ENCODE results near the gene CXCL5.

The CXCL5 gene

GRCh38 chr4:73998040-73999011, at the start of gene CXCL5:
Gene CXCL5, minus strand, starts transcription at chr4:73998677. Its CDS starts 96 bp downstream, at chr4:73998581.
- DNase-seq = no peak

DNA sequence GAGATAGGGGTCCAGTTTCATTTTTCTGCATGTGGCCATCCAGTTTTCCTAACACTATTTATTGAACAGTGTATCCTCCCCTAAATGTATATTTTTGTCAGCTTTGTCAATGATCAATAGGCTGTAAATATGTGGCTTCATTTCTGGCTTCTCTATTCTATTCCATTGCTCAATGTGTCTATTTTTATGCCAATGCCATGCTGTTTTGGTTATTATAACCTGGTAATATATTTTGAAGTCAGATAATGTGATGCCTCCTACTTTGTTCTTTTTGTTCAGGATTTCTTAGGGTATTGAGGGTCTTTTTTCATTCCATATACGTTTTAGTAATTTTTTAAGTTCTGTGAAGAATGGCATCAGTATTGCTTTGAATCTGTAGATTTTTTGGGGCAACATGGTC, 48.7 kb upstream of the CXCL5 start:
- DNase-seq = no peak

- DNase-seq = no peak
These were observed 47.3 kb upstream of the CXCL5 start for GRCh38 chr4:74045772-74046171.

DNA sequence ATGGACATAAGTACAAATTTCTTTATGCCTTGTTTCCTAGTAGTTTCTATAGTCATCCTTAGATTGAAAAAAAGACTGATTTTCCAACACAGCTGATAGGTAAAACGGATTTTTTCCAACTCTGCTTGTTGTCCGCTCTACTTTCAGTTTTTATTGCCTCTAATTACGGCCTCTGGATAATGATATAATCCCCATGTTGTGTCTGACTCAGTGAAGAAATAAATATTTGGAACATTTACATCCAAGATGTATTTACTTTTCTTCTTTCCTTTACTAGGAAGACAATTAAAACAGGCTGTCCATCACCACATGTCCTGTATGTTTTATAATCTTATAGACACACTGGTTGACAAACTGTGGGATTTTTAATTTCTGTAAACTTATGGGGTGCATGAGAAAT, 46.8 kb upstream of the CXCL5 start:
- DNase-seq = no peak

- no peak for DNase-seq
These were observed 46.2 kb upstream of the CXCL5 start for GRCh38 chr4:74044677-74045076.

DNA sequence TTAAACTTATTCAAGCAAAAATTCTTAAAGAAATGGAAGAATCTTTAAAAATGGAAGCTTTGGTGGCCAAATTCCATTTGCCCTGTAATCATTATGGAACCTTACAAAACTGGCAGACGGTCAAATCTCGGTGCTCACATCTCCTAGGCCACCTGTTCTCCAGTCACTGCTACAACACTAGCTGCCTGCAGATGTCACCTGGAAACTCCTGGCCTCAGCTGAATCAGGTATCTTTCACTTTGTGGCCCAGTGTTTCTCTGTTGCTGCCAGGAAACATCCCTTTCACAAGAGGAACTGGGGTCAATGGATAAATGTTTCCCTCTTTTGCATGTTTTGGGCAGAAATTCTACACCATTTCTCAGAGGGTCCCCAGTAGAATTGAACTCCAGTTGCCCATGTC, 44.2 kb upstream of the CXCL5 start:
- no peak for DNase-seq

- DNase-seq = no peak
These were observed 42.9 kb upstream of the CXCL5 start for GRCh38 chr4:74041418-74041817.

DNA sequence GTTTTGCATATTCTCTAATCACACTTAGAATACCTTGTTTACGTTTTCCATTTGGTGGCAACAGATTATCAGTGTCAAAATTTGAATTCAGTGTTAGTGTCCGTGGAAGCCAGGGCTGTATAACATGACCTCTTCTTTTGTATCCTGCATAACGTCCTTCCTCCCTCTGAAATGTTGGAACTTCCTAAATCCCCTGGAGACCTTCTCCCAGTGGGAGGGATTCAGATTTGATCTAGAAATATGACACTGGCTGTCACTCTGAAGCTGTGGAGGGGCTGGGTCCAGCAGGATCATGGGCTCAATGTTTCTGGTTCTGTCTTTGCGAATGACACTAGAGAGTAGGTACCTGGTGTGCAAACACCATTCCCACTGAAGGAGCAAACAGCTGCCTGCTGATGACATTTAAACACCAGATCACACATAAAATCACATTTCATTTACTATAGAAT, 40.9 kb upstream of the CXCL5 start:
- DNase-seq = no peak

DNA sequence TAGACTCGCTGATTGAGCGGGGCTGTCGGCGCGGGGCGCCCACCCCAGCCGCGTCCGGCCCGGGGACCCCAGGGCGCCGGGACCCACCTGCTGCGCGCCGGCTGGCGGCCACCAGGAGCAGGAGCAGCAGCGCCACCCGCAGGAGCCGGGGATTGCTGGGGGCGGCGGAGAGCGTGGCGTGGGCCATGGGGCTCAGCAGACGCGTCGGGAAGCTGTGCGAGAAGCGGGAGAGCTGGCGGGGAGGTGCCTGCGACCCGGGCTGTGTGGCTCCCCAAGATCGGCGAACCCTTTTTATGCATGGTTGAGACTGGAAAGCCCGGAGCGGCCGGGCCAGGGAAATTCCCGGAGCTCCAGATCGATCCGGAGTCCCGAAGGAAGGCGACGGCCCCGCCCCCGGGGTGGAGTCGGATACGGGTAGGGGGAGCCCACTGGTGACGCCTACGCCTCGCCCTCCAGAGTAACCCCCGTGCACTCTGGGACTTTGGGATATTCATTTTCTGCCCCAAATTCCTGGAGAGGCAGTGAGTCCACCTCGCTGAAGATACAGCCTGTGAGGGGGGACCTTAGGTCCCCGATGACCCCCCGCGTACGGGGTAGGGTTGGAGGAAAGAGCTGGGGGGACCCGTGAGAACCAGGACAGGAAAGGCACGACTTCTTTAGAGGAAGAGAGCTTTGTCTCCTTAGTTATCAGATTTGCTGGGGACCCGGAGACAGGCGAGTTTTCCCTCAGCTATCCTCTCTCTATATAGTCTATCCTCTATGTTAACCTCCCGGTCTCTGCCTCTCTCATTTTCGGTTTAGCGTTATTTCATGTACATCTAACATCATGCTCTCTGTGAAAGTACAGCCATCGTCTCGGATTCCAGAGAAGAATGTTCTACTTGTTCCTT, 40.2 kb upstream of the CXCL5 start, which contains the start of gene CXCL3:
TSS of gene CXCL3 (minus strand) at position 265 of the 890 bp plus-strand sequence. CDS start at position 187, 78 bp downstream.
- DNase-seq = no peak

GRCh38 chr4:74038086-74038424, 39.6 kb upstream of the CXCL5 start:
- no peak for DNase-seq

DNA sequence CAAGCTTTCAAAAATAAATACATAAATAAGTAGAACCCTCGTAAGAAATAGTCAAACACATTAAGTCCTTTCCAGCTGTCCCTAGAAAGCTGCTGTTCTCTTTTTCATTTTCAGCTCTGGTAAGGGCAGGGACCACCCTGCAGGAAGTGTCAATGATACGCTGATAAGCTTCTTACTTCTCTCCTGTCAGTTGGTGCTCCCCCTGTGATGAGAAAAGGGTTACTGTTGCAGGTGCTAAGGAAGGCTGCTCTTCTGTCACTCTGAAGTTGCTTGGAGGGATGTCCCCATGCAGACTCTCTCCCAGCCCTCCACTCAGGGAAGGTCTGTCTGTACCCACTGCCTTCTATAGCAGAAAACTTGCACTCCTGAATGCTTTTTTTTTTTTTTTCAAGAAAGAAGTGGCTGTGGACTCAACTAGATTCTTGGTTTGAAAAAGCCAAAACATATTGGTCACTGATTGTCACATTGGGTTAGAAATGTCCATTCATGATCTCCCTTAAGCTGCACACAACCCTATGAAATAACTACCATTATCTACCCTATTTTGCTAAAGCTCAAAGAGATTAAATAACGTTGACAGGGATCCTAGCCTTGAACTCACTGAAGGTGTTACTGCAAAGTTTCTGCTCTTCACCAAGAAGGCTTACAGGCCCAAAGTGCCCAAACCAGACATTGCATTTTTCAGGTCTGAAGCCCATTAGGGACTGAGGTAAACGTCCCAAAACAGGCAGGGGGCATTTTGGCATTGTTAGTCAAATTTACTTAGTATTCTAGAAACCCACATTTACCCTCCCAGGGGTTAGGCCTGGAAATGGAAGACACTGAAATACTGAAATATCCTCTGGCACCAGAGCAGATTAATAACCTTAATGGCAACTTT, 38.8 kb upstream of the CXCL5 start:
- no peak for DNase-seq

GRCh38 chr4:74033739-74034138, 35.3 kb upstream of the CXCL5 start:
- DNase-seq = no peak

DNA sequence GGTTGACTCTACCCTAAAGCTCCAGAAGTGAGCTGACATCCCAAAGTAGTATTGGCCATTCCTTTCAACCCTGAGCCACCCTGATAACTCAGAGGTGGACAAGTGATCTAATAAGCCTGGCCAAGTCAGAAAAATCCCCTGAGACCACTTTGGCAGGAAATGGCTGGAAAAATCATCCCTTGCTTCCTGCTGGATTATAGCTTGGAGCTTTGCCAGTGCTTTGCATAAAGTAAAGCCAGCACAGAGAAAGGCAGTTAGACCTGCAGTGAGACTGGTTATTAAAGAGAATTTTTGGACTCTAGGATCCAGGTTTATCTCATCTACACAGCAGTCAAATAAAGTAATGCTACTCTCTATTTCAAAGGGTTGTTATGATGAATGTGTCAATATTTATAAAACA, 33.6 kb upstream of the CXCL5 start:
- no peak for DNase-seq

- DNase-seq = no peak
These were observed 33.1 kb upstream of the CXCL5 start for GRCh38 chr4:74031576-74031975.

DNA sequence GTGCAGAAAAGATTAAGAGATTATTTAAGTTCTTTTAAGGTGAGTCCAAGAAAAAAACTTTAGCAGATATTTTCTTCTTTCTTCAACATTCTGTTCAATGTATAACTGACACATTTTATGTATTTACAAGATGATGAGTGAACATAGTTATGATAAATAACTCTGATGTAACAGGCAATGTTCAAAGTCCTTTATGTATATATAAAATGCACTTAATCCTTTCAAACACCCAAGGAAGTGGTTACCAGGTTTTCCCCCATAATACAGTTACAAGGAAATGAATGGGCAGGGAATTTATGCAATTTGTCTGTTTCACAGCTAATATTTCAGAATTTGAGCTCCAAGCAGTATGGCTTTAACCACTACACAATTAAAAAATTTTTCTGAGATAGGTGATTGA, 31.8 kb upstream of the CXCL5 start:
- no peak for DNase-seq

DNA sequence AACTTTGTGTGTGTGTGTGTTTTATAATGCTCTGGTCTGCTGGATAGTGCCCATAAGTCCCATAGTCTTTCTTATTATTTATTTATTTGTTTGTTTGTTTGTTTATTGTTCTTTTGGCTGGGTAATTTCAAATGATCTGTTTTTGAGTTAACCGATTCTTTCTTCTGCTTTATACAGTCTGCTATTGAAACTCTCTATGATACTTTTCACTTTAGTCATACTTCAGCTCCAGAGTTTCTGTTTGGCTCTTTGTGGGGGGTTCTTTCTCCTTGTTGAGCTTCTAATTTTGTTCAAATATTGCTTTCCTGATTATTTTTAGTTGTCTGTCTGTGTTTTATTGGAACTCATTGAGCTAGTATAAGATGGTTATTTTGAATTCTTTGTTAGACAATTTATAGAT, 30.0 kb upstream of the CXCL5 start:
- DNase-seq = no peak

DNA sequence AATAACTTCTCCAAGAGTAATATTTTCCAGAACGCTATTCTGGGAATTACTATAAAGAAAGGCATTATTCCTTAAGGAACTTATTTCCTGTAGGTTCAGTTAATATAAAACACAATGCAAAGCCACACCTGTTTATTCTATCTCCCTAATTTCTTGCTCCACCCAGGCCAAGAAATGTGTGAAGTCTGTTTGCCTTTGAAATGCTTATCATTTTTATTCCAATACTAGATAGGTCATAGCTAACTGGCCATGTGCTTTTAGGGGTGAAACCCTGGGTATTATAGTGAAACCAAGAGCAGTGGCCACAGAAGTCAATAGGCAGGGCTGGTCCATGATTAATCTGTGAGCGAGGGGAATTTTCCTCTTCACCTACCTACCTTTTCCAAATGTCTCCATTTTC, 25.2 kb upstream of the CXCL5 start:
- DNase-seq = no peak

GRCh38 chr4:74021601-74022000, 23.1 kb upstream of the CXCL5 start:
- no peak for DNase-seq

- no peak for DNase-seq
These were observed 20.3 kb upstream of the CXCL5 start for GRCh38 chr4:74018771-74019170.

DNA sequence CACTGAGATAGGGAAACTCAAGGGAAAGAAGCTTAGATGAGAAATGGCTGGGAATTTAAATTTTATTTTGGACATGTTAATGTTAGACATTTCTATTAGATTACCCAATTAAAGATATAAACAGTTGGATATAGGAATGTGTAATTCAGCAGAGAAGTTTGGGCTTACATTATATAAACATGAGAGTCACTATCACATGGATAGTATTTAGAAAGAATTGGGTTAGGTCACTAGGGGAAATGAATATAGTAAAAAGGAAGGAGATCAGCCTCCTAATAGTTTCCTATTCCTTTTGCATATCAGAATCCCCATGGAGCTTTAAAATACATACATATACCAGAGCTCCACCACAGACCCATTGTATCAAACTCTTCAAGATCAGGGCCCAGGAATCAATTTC, 19.6 kb upstream of the CXCL5 start:
- DNase-seq = no peak

GRCh38 chr4:74016068-74016467, 17.6 kb upstream of the CXCL5 start:
- DNase-seq = no peak

DNA sequence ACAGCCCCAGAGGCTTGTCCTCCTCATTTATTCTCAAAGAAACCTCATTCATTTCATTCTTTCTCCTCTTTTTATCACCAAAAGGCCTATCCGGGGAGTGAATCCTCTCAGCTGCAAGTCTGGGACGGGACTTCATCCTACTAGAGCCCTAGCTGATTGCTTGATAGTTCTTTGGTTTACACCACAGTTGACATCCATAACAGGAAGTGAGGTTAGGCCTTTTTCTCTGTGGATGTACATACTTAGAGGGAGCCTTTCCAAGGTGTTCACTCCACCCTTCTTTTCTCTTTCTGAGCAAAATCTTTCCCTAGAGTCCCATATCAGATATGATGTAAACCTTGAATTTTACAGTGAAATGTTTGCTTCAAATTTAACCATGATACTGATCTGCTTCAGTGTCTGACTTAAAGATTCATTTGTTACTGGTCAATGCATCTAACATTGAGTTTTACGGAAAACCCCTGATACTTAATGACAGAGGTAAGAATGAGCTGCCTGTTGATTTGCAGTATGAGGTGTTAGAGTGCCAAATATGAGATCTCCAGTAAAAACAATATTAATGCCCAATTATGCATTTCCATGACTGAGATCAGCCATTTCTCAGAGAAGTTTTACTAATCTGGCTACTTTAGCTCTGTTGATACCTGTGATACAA, 16.8 kb upstream of the CXCL5 start:
- no peak for DNase-seq

Data from NCI-H748 treated with DMSO at 0.1 percent for 48 hours (cell line).